GM23338 (cell line): ENCODE results near the gene PAK1IP1. TPM values are rescaled to one million over a fixed set of nuclear protein-coding genes. Genes with fewer than 3 reads are reported as not detected.
A peak's percentile ranks its signal among the peaks of the same experiment; 100 is the strongest.

ENCODE experiments used
- ATAC-seq: fragments of 200-7000 bp; cut with Tn5 transposase; 3 replicates; pipeline ENCODE4 v1.9.1; 2020
- DNase-seq: peaks from one replicate; pipeline ENCODE4 v3.0.0-alpha.2; 2015; ENCODE audit warnings: low spot score
- H2AFZ ChIP-seq: fragments of 200-600 bp; sonication (generic); 2 replicates; pipeline ENCODE4 v1.8.0; 2016; ENCODE audit warnings: antibody characterized with exemption, mild to moderate bottlenecking, moderate library complexity
- H3F3A ChIP-seq: fragments of 200-600 bp; sonication (generic); replicated peaks from 2 replicates; pipeline ENCODE4 v1.8.0; 2017; ENCODE audit warnings: antibody characterized with exemption, mixed run types, low read depth
- H3K27ac ChIP-seq: fragments of 200-600 bp; sonication (generic); 2 replicates; pipeline ENCODE4 v1.6.1; 2016; ENCODE audit warnings: low read depth
- H3K27me3 ChIP-seq: fragments of 200-600 bp; sonication (generic); 2 replicates; pipeline ENCODE4 v1.8.0; 2016; ENCODE audit warnings: mild to moderate bottlenecking, mixed run types, moderate library complexity; ENCODE audit not compliant: insufficient read depth
- H3K36me3 ChIP-seq: fragments of 200-600 bp; sonication (generic); 2 replicates; pipeline ENCODE4 v1.8.0; 2016; ENCODE audit warnings: mild to moderate bottlenecking; ENCODE audit not compliant: insufficient read depth
- H3K4me1 ChIP-seq: fragments of 200-600 bp; sonication (generic); 2 replicates; pipeline ENCODE4 v1.8.0; 2016; ENCODE audit warnings: mild to moderate bottlenecking, moderate library complexity; ENCODE audit not compliant: insufficient read depth
- H3K4me2 ChIP-seq: fragments of 200-600 bp; sonication (generic); 2 replicates; pipeline ENCODE4 v1.7.1; 2017; ENCODE audit warnings: mixed run types
- H3K4me3 ChIP-seq: fragments of 200-600 bp; sonication (generic); 2 replicates; pipeline ENCODE4 v1.6.1; 2016; ENCODE audit warnings: mixed run types
- H3K79me2 ChIP-seq: fragments of 200-600 bp; sonication (generic); replicated peaks from 2 replicates; pipeline ENCODE4 v1.8.0; 2017; ENCODE audit warnings: mild to moderate bottlenecking; ENCODE audit not compliant: insufficient read depth
- H3K9me2 ChIP-seq: fragments of 200-600 bp; sonication (generic); 2 replicates; pipeline ENCODE4 v1.8.0; 2017; ENCODE audit not compliant: insufficient read depth
- H4K20me1 ChIP-seq: fragments of 200-600 bp; sonication (generic); replicated peaks from 2 replicates; pipeline ENCODE4 v1.8.0; 2017; ENCODE audit warnings: mild to moderate bottlenecking; ENCODE audit not compliant: insufficient read depth
- H3K27ac Mint-ChIP-seq: 2 replicates; pipeline ENCODE4 v1.8.0; 2020; ENCODE audit warnings: inconsistent platforms, mild to moderate bottlenecking, moderate library complexity, mixed read lengths
- H3K27me3 Mint-ChIP-seq: 3 replicates; pipeline ENCODE4 v1.8.0; 2022; ENCODE audit warnings: low read depth, mild to moderate bottlenecking, moderate library complexity, mixed read lengths, inconsistent platforms; ENCODE audit not compliant: insufficient read depth, poor library complexity
- H3K36me3 Mint-ChIP-seq: 3 replicates; pipeline ENCODE4 v1.8.0; 2021; ENCODE audit warnings: low read depth, mild to moderate bottlenecking, inconsistent platforms, moderate library complexity, mixed read lengths
- H3K4me1 Mint-ChIP-seq: 3 replicates; pipeline ENCODE4 v1.8.0; 2020; ENCODE audit warnings: mild to moderate bottlenecking, inconsistent platforms, mixed read lengths
- H3K4me3 Mint-ChIP-seq: 3 replicates; pipeline ENCODE4 v1.8.0; 2021; ENCODE audit warnings: moderate library complexity, mild to moderate bottlenecking, inconsistent platforms, mixed read lengths
- H3K9me3 Mint-ChIP-seq: 3 replicates; pipeline ENCODE4 v1.8.0; 2020; ENCODE audit warnings: moderate library complexity, mild to moderate bottlenecking, inconsistent platforms, mixed read lengths
- CREB1 ChIP-seq: fragments of 250-450 bp; sonication (Bioruptor Pico); IDR thresholded peaks from 2 replicates; pipeline ENCODE4 v1.5.0; 2020; ENCODE audit warnings: low read depth, mild to moderate bottlenecking, moderate library complexity
- CTCF ChIP-seq, 2 experiments: fragments of 200-600 bp in 1 of 2; sonication (generic) in 1 of 2; conservative IDR thresholded peaks; 2 replicates each; pipeline versions ENCODE4 v1.5.1 to v1.6.1; 2016 to 2017; ENCODE audit warnings: antibody characterized with exemption in 2 of 2, low read depth in 2 of 2, mild to moderate bottlenecking in 2 of 2, moderate library complexity in 1 of 2
- EZH2 ChIP-seq: fragments of 200-600 bp; sonication (generic); IDR thresholded peaks from one replicate; pipeline ENCODE4 v1.8.0; 2017; ENCODE audit warnings: antibody characterized with exemption, mild to moderate bottlenecking, low read depth; ENCODE audit not compliant: unreplicated experiment
- EZH2phosphoT487 ChIP-seq: fragments of 200-600 bp; sonication (generic); IDR thresholded peaks from one replicate; pipeline ENCODE4 v1.8.1; 2018; ENCODE audit warnings: antibody characterized with exemption; ENCODE audit not compliant: unreplicated experiment
- JUNB ChIP-seq: IDR thresholded peaks from one replicate; pipeline ENCODE4 v1.6.1; 2016; ENCODE audit warnings: antibody characterized with exemption; ENCODE audit not compliant: unreplicated experiment
- NANOG ChIP-seq: IDR thresholded peaks from 2 replicates; pipeline ENCODE4 v1.6.1; 2016; ENCODE audit warnings: antibody characterized with exemption, borderline replicate concordance
- POLR2AphosphoS5 ChIP-seq: IDR thresholded peaks from 2 replicates; pipeline ENCODE4 v1.6.1; 2016; ENCODE audit warnings: antibody characterized with exemption, low read depth
- REST ChIP-seq: IDR thresholded peaks from one replicate; pipeline ENCODE4 v1.6.1; 2018; ENCODE audit warnings: antibody characterized with exemption; ENCODE audit not compliant: unreplicated experiment
- STAT1 ChIP-seq: IDR thresholded peaks from one replicate; pipeline ENCODE4 v1.6.1; 2016; ENCODE audit warnings: antibody characterized with exemption; ENCODE audit not compliant: unreplicated experiment
- ZNF331 ChIP-seq: fragments of 250-450 bp; sonication (Bioruptor Pico); IDR thresholded peaks from 2 replicates; pipeline ENCODE4 v1.5.0; 2020; ENCODE audit warnings: low read depth, mild to moderate bottlenecking, moderate library complexity
- ZNF462 ChIP-seq: fragments of 250-450 bp; sonication (Bioruptor Pico); IDR thresholded peaks from 2 replicates; pipeline ENCODE4 v1.5.0; 2020; ENCODE audit warnings: mild to moderate bottlenecking, moderate library complexity
- polyA plus RNA-seq: library from polyadenylated mRNA; unstranded; fragments of >200 nt; fragmentation: Nextera tagmentation; extraction: Ambion mirVana; gene quantifications from 2 replicates; pipeline ENCODE4 v1.2.1, GENCODE V29; 2016
- total RNA-seq: library from RNA; depleted of rRNA; stranded (reverse); fragments of >200 nt; shearing (Covaris generic); gene quantifications from 2 replicates; pipeline ENCODE4 v1.2.3, GENCODE V29; 2014

The PAK1IP1 gene
- total and polyA plus RNA-seq, 2 experiments from 2014 or later, result 45.5 to 93.2 TPM

- Histone ChIP-seq H3K4me3 (peak overlapping the region; percentile 73), H4K20me1 (no peaks in the 10 kb centered on the region), H3F3A (0 out of 2 replicates have a peak, but pooled peaks cover 3% of the 10 kb centered on the region), H3K4me1 (no peaks in the 10 kb centered on the region), H3K36me3 (no peaks in the 10 kb centered on the region), H3K27me3 (peaks cover 13% of the 10 kb centered on the region), H3K79me2 (no peaks in the 10 kb centered on the region), H3K9me2 (0 out of 2 replicates have a peak, but pooled peaks cover 16% of the 10 kb centered on the region), H2AFZ (peak overlapping the region; percentile 61), H3K27ac (no peak overlapping the region), H3K4me2 (peak overlapping the region; percentile 84)
- H3K4me3 Mint-ChIP-seq, result peak overlapping the region; percentile 57; the same call in 2 of the 3 replicates
- TF ChIP-seq CREB1 (CRISPR knock-in tag) (no peak), REST (no peak), POLR2AphosphoS5 (no peak), CTCF (conservative IDR thresholded peaks at IDR 0.05; ENCODE audit: low read depth in 2 of 2) (no peak), JUNB (no peak), EZH2phosphoT487 (no peak), ZNF331 (CRISPR knock-in tag) (no peak), ZNF462 (CRISPR knock-in tag) (no peak), STAT1 (no peak), NANOG (no peak), EZH2 (no peak)
- peaks cover 11% of the 10 kb centered on the region; the same call in 2 of the 3 replicates for H3K9me3 Mint-ChIP-seq
- H3K36me3 Mint-ChIP-seq, result no peaks in the 10 kb centered on the region
- H3K27me3 Mint-ChIP-seq, result peaks cover 9% of the 10 kb centered on the region
- H3K27ac Mint-ChIP-seq, result no peak overlapping the region
- H3K4me1 Mint-ChIP-seq, result peaks cover 3% of the 10 kb centered on the region; the same call in 2 of the 3 replicates
- ATAC-seq, result peak; percentile 91
- DNase-seq, result peak; percentile 69
Observed at GRCh38 chr6:10659699-10660348, 34.9 kb upstream of the PAK1IP1 start.
